GM21423 (cell line): ENCODE results near the gene IGFBP4.

ENCODE experiments used
- ATAC-seq: cut with Tn5 transposase; IDR thresholded peaks from one replicate; pipeline ENCODE4 v1.9.1; 2021; ENCODE audit warnings: mild to moderate bottlenecking, moderate library complexity; ENCODE audit not compliant: unreplicated experiment

IGFBP4 gene

GRCh38 chr17:40470932-40471828 is 27.9 kb downstream of the IGFBP4 start:
- no peak for ATAC-seq

- ATAC-seq, result no peak
Observed at GRCh38 chr17:40471846-40472732, 28.8 kb downstream of the IGFBP4 start.

GRCh38 chr17:40472733-40473452 is 29.6 kb downstream of the IGFBP4 start:
- no peak for ATAC-seq

GRCh38 chr17:40473573-40474365 is 30.5 kb downstream of the IGFBP4 start:
- no peak for ATAC-seq

GRCh38 chr17:40474419-40475002 is 31.3 kb downstream of the IGFBP4 start:
- ATAC-seq, result no peak

- no peak for ATAC-seq
Observed at GRCh38 chr17:40475234-40475908, 32.1 kb downstream of the IGFBP4 start.

GRCh38 chr17:40477796-40478195 is 34.5 kb downstream of the IGFBP4 start:
- ATAC-seq, result no peak

- ATAC-seq, result no peak
Observed at GRCh38 chr17:40478486-40478885, 35.2 kb downstream of the IGFBP4 start.

GRCh38 chr17:40479754-40480480 is 36.7 kb downstream of the IGFBP4 start:
- no peak for ATAC-seq

- ATAC-seq, result no peak
Observed at GRCh38 chr17:40480501-40481003, 37.3 kb downstream of the IGFBP4 start.

- ATAC-seq, result no peak
Observed at GRCh38 chr17:40481106-40481505, 37.9 kb downstream of the IGFBP4 start.

GRCh38 chr17:40482722-40483121 is 39.5 kb downstream of the IGFBP4 start:
- ATAC-seq, result no peak

- ATAC-seq, result no peak
Observed at GRCh38 chr17:40483679-40484078, 40.4 kb downstream of the IGFBP4 start.

GRCh38 chr17:40484285-40484972 is 41.2 kb downstream of the IGFBP4 start:
- no peak for ATAC-seq

- ATAC-seq, result no peak
Observed at GRCh38 chr17:40484973-40485530, 41.8 kb downstream of the IGFBP4 start.

- ATAC-seq, result no peak
Observed at GRCh38 chr17:40485851-40486521, 42.7 kb downstream of the IGFBP4 start.
